ENCODE data around the gene IL21. TPM values are rescaled to one million over a fixed set of nuclear protein-coding genes. Genes with fewer than 3 reads are reported as not detected.

IL21 gene
- total RNA-seq: not detected in 2 replicates

DNA sequence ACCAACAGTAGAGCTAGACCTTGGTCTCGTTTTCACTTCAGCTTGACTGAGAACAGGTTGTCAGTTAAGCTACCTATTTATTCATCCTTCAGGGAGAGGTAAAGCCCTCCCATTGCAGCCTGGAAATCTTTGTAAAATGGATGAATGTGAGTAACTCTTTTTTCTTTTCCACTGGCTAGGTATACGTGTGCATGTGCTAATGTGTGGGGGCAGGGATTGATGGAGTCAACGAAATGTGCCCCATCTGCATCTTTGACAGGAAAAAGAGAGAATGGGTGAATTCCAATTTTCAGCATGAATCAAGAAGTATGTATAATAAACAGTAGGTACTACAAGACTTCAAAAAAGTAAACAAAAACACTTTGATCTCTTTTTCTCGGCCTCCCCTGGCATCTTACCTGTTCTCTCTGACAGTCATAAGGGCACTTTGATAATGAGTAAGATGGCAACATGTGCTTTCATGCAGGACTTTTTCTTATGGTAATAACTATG is at the start of gene IL21:
Gene IL21, minus strand, starts transcription at position 51 of the 492 bp plus-strand sequence. CDS start 55 bp downstream, outside the sequence.

Other genes with a start within 250 kb of the IL21 start
- gene ADAD1, start 242.1 kb downstream of the IL21 start, total RNA-seq: not detected in 2 replicates
- not detected in 2 replicates for gene IL2, start 164.3 kb downstream of the IL21 start, total RNA-seq
- 3.3 and 4.5 TPM in 2 replicates for gene BBS12, start 111.6 kb upstream of the IL21 start, total RNA-seq
- 11.0 and 11.6 TPM in 2 replicates for gene FGF2, start 205.8 kb upstream of the IL21 start, total RNA-seq

All from cardiac ventricle fibroblast (primary cell).